Measurements from ENCODE around the gene TMEM108. TPM values are rescaled to one million over a fixed set of nuclear protein-coding genes. Genes with fewer than 3 reads are reported as not detected.
A peak's percentile ranks its signal among the peaks of the same experiment; 100 is the strongest.

TMEM108 gene
- total RNA-seq, 1 donor from 2014 or later: 2.4 TPM

GRCh38 chr3:133375403-133375745 lies 337.2 kb downstream of the TMEM108 start:
- Histone ChIP-seq H3K27ac (replicated peaks) (no peak overlapping the region), H3K9me3 (replicated peaks) (no peaks in the 10 kb centered on the region), H3K4me1 (peaks cover 10% of the 10 kb centered on the region), H3K4me3 (no peak overlapping the region), H3K36me3 (no peaks in the 10 kb centered on the region), H3K27me3 (ENCODE audit: low read depth) (peaks cover 7% of the 10 kb centered on the region)
- no peak for TF ChIP-seq CTCF (IDR thresholded peaks at IDR 0.05; ENCODE audit: borderline replicate concordance)
- intact Hi-C loops (cut with micrococcal nuclease): no loop called here
- no peak for DNase-seq

- H3K27me3 ChIP-seq (ENCODE audit: low read depth): peaks cover 17% of the 10 kb centered on the region
- intact Hi-C loops (cut with micrococcal nuclease): no loop called here
These were observed 338.6 kb downstream of the TMEM108 start for GRCh38 chr3:133376810-133377209.

GRCh38 chr3:133377396-133377795 lies 339.2 kb downstream of the TMEM108 start:
- H3K4me1 ChIP-seq: peaks cover 8% of the 10 kb centered on the region
- peaks cover 17% of the 10 kb centered on the region for H3K27me3 ChIP-seq (ENCODE audit: low read depth)

More at GRCh38 chr3:133376810-133377209, 338.6 kb downstream of the TMEM108 start:
- H3K27ac ChIP-seq (replicated peaks): no peak overlapping the region
- no peaks in the 10 kb centered on the region for H3K9me3 ChIP-seq (replicated peaks)
- DNase-seq: no peak
- peaks cover 10% of the 10 kb centered on the region for H3K4me1 ChIP-seq
- H3K4me3 ChIP-seq: no peak overlapping the region
- H3K36me3 ChIP-seq: no peaks in the 10 kb centered on the region
- peak; percentile 24 for TF ChIP-seq CTCF (IDR thresholded peaks at IDR 0.05; ENCODE audit: borderline replicate concordance)

GRCh38 chr3:133379926-133380325 lies 341.7 kb downstream of the TMEM108 start:
- Histone ChIP-seq H3K27me3 (ENCODE audit: low read depth) (peaks cover 20% of the 10 kb centered on the region), H3K4me3 (no peak overlapping the region), H3K36me3 (no peaks in the 10 kb centered on the region), H3K27ac (replicated peaks) (no peak overlapping the region), H3K4me1 (peaks cover 10% of the 10 kb centered on the region), H3K9me3 (replicated peaks) (no peaks in the 10 kb centered on the region)
- no peak for DNase-seq
- no peak for TF ChIP-seq CTCF (IDR thresholded peaks at IDR 0.05; ENCODE audit: borderline replicate concordance)
- intact Hi-C loops (cut with micrococcal nuclease): loop anchor here (5.0 kb wide), 1 partner anchor 338 kb away; no protein-coding TSS in a partner anchor

More at GRCh38 chr3:133377396-133377795, 339.2 kb downstream of the TMEM108 start:
- no peak for DNase-seq
- Histone ChIP-seq H3K36me3 (no peaks in the 10 kb centered on the region), H3K9me3 (replicated peaks) (no peaks in the 10 kb centered on the region), H3K4me3 (no peak overlapping the region), H3K27ac (replicated peaks) (no peak overlapping the region)
- peak; percentile 56 for TF ChIP-seq CTCF (IDR thresholded peaks at IDR 0.05; ENCODE audit: borderline replicate concordance)
- intact Hi-C loops (cut with micrococcal nuclease): no loop called here

GRCh38 chr3:133380481-133381225 lies 342.5 kb downstream of the TMEM108 start:
- intact Hi-C loops (cut with micrococcal nuclease): loop anchor here (5.0 kb wide), 1 partner anchor 338 kb away; no protein-coding TSS in a partner anchor
- Histone ChIP-seq H3K27me3 (ENCODE audit: low read depth) (peaks cover 22% of the 10 kb centered on the region), H3K9me3 (replicated peaks) (no peaks in the 10 kb centered on the region), H3K36me3 (no peaks in the 10 kb centered on the region), H3K4me1 (peaks cover 10% of the 10 kb centered on the region), H3K27ac (replicated peaks) (no peak overlapping the region), H3K4me3 (no peak overlapping the region)
- no peak for DNase-seq
- no peak for TF ChIP-seq CTCF (IDR thresholded peaks at IDR 0.05; ENCODE audit: borderline replicate concordance)

Measured in left ventricle myocardium inferior (tissue), 1 donor.